OCI-LY7 (cell line): ENCODE results near the gene CD6.

ENCODE experiments used
- CTCF ChIP-seq: fragments of 200-600 bp; sonication (generic); conservative IDR thresholded peaks from 2 replicates; pipeline ENCODE4 v1.5.1; 2014; ENCODE audit warnings: mild to moderate bottlenecking, antibody characterized with exemption, low read length, moderate library complexity, mixed read lengths
- EZH2phosphoT487 ChIP-seq: fragments of 200-600 bp; sonication (generic); IDR thresholded peaks from 2 replicates; pipeline ENCODE4 v1.6.1; 2018; ENCODE audit warnings: low read depth, borderline replicate concordance, mild to moderate bottlenecking, mixed run types, antibody characterized with exemption, low read length, moderate library complexity, mixed read lengths

- TF ChIP-seq CTCF (no peak), EZH2phosphoT487 (no peak)
These were observed 25.1 kb downstream of the CD6 start for GRCh38 chr11:60996381-60997138.
